ENCODE data around the gene RPH3AL.

RPH3AL gene

GRCh38 chr17:193841-194806, 158.5 kb downstream of the RPH3AL start:
- no peak for DNase-seq

- no peak for DNase-seq
Measured at GRCh38 chr17:193426-193810, 159.2 kb downstream of the RPH3AL start.

DNA sequence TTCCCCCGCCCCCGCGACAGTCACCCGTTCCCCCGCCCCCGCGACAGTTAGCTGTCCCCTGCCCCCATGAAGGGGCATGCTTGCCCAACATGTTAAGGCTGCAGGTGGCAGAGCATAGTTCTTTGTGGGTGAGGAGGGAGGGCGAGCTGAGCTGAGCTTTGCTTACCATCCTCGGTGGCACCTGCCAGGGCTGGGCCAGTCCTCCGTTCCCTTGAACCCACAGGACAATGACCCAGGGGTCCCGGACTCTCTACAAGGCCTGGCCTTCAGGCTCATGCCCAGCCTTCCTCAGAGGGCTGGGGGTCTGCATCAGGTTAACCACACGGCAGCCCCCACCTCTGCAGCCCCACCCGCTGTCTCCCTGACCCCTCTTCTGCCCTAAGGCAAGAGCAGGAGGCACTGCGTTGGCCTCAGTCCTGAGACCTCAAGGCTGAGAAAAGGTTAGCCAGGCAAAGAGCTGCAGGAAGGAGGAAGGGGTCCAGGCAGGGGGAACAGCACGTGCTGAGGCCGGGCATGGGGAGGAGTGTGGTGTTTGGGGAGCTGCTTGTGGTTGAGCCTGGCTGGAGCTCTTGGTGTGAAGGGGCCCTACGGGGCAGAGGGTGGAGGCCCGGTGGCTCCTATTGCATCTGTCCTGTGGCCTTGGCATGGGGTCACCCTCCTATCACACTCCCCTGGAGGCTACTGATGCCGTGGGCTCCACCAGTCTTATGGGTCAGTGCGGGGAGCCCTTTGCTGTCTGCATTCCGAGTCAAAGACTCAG, 159.8 kb downstream of the RPH3AL start:
- no peak for DNase-seq

DNA sequence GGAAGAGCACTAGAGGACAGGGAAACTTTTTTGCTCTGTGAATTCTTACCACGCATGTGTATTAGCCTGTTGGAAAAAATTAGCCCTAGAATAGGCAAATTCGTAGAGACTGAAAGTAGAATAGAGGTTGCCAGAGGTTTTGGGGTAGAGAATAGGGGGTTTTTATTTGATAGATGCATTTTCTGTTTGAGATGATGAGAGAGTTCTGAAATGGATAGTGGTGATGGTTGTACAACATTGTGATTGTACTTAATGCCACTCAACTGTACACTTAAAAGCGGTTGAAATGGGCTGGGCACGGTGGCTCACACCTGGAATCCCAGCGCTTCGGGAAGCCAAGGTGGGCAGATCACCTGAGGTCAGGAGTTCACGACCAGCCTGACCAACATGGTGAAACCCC, 163.2 kb downstream of the RPH3AL start:
- no peak for DNase-seq

- DNase-seq = no peak
Measured at GRCh38 chr17:187130-187529, 165.5 kb downstream of the RPH3AL start.

DNA sequence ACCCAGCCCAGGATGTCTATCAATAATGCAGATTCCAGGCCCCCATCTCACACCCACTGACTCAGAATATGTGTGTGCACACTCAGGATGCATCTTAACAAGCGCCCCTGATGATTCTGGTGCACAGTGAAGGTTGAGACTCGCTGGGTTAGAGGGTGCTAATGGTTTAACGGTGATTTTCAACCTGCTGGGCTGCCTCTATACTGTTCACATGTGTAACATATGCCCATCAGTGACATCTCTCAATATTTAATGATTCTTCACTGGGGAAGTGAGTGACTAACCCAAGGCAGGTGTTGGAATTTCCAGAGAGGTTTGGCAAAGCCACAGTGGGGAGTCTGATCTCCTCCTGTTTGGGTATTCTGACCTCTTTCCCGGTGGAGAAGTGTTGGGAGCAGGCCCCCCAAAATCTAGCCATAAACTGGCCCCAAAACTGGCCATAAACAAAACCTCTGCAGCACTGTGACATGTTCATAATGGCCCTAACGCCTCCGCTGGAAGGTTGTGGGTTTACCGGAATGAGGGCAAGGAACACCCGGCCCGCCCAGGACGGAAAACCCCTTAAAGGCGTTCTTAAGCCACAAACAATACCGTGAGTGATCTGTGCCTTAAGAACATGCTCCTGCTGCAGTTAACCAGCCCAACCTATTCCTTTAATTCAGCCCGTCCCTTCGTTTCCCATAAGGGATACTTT, 167.0 kb downstream of the RPH3AL start:
- DNase-seq = no peak

- no peak for DNase-seq
Measured at GRCh38 chr17:183021-183420, 169.6 kb downstream of the RPH3AL start.

GRCh38 chr17:182050-182751, 170.4 kb downstream of the RPH3AL start:
- no peak for DNase-seq

DNA sequence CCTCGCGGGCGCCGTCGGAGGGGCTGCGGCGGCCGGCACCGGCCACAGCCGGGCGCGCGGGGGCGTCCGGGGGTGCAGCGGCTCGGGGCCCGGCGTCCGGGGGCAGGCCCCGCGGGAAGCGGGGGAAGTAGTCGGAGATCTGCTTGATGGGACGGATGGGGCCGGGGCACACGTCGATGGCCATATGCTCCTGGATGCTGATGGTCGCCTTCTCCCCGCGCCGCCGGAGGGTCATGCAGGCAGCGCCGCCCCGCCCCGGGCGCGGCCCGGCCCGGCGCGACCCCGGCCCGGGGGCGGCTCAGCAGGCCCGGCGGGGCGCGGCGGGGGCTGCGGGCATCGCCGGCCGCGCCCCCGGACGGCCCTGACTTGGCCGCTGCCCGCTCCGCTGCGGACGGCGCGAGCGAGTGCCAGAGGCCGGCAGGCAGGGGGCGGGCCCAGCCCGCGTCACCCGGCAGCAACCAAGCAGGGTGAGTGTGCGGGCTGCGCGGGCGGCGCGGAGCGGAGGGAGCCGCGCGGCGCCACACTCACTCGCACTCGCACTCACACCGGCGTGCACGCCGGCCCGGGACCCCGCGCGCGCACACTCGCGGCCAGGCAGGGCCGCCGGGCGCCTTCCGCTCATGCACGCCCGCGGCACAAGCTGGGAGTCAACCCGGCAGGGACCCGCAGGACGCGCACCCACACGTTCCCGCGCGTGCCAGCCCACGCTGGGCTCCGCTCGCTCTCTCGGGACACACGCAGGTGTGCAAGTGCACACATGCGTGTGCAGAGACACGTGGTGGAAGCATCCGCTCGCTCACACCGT, 171.2 kb downstream of the RPH3AL start, which contains the start of gene DOC2B:
Gene DOC2B, minus strand, starts transcription at position 406 of the 805 bp plus-strand sequence. Its CDS starts 171 bp downstream, at position 235.
- DNase-seq = no peak

GRCh38 chr17:180381-181244, 172.0 kb downstream of the RPH3AL start:
- no peak for DNase-seq

- DNase-seq = no peak
Measured at GRCh38 chr17:179781-180380, 172.7 kb downstream of the RPH3AL start.

- no peak for DNase-seq
Measured at GRCh38 chr17:179066-179432, 173.6 kb downstream of the RPH3AL start.

DNA sequence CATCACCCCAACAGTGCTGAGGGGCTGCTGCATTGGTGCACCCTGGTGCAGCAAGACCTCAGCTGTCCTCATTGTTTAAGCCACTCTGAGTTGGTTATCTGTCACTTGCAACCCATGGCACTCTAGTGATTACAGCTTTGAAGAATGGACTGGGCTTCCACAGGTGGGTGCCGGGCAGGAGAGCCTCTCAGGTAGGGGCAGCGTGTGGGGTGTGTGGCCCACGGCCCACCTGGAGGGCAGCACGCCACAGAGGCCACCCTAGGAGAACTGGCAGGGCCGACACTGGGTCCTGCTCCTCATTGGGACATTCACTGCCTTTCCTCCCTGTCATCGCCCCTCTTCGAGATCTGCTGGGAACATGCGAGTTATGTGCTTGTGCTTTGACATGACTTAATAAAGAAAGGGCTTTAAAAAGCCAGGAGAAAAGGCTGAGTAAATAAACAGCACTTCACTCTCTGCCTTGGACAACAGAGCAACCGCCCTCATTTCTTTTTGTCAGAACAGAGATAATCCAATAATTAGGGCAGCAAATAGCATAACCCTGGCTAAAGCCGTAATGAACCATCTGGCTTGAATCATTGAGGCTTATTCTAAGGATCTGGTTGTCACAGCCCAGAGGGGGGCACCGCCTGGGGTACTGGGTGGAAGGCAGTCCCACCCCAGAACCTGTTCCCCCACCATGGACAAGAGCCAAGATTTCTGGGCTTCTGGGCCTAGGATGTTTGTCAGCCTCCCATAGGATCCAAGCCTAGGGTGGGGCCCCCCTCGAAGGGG, 174.1 kb downstream of the RPH3AL start:
- no peak for DNase-seq

DNA sequence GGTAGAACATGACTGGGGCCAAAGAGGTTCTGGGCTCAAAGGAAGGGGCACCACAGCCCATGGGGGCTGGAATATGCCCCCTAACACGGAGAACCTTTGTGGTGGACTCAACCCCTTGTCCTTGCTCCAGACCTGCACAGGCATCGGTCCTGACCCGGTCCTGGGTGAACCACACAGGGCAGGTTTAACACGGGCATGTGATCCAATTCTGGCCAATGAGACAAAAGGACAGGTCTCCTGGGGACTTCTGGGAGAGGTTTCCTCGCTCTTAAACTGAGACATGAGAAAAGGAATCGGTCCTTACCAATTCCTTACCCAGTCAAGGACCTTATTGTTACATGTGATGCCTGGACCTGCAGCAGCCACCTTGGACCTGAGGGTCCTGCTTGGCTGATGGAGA, 174.8 kb downstream of the RPH3AL start:
- DNase-seq = no peak

GRCh38 chr17:177155-177554, 175.5 kb downstream of the RPH3AL start:
- DNase-seq = no peak

DNA sequence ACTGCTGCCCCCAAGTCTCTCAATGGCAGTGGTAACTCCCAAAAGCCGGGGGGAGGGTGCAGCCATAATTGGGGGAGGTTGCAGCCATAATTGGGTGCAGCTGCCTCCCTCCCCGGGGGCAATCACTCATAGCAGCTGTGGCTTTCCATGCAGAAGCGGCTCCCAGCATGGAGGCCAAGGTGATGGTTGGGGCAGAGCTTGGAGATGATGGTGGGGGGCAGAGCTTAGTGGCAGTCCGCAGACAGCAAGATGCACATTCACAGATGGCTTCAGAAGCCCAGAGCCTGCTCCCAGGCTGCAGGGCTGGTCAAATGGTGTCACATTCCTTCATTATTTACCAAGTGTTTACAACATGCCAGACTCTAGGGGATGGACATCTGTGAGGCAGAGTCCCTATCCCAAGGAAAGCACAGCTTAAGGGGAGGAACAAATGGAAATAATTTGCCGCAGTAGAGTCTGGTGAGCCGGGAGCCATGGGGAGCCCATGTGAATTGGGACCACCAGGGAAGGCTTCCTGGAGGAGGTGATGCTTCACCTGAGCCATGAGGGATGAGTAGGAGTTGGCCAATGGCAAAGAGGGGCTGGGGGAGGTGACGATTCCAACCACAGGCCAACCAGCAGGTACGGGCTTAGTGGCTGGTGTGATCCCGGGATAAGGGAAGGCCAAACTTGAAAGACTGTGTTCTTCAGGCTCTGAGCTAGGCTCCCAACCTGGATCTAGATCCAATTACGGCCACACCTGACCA, 179.3 kb downstream of the RPH3AL start:
- DNase-seq = no peak

- no peak for DNase-seq
Measured at GRCh38 chr17:172401-172800, 180.2 kb downstream of the RPH3AL start.

GRCh38 chr17:171871-172270, 180.7 kb downstream of the RPH3AL start:
- DNase-seq = no peak
